Fibroblast of skin of left biceps (primary cell): ENCODE measurements around the gene AOX1.
"Not testable (repeated sequence)": the region's sequence is repeated elsewhere in the genome, so short reads cannot be mapped to it uniquely, and the experiment has no call there.

Source experiments
- DNase-seq, 2 experiments: peaks; one replicate each; pipeline ENCODE4 v3.0.0-alpha.2; 2013; ENCODE audit warnings: low read depth in 2 of 2

The AOX1 gene

DNA sequence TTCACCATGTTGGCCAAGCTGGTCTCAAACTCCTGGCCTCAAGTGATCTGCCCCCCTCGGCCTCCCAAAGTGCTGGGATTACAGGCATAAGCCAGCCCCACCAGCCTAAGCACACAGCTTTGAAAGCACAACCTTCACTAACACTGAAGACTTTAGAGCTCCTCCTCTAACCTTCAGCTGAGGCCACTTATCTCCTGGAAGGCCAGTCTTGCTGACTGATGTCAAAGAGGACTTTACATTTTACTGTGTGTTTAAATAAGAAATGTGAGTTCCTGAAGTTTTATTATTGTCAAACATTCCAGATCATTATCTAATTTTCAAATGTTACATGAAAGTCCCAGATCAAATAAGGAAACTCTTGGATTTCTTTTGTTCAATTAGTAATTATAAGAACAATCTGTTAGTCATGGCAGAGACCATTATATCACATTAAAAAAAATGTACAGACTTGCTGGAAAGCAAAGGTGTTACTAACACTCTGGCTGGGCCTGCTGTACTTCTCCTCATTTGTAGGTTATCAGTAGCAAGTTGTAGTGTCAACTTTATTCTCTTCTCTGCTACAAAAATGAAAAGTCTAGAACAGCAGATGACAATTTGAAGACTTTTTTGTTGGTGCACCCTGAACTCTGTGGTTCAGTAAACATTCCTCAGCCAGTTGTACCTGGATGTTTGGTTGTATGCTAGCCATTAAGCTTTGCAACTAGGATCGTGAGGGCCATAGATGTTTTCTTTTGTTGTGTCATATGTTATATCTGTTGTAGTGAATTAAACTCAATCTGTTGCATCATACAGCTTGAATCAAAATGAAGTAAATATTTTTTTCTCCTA is 80.0 kb downstream of the AOX1 start:
- no peak for DNase-seq

DNA sequence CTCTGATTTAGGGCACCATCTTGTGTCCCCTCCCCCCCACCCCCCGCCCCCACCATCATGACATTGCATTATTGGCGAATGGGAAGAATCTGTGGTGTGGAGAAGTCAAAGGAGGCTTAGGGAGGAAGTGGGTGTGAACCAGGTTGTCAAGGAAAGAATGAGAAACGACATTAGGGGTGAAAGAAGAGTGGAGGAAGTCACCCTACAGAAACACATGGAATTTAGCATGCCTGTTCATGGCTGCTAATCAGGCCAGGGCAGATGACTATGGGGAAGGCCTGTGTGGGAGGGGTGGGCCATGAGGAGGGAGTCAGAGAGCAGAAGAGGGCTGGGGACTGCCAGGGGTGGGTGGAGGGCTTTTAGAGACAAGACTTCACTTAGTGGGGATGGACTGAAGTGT is 81.6 kb downstream of the AOX1 start:
- DNase-seq: no peak

DNA sequence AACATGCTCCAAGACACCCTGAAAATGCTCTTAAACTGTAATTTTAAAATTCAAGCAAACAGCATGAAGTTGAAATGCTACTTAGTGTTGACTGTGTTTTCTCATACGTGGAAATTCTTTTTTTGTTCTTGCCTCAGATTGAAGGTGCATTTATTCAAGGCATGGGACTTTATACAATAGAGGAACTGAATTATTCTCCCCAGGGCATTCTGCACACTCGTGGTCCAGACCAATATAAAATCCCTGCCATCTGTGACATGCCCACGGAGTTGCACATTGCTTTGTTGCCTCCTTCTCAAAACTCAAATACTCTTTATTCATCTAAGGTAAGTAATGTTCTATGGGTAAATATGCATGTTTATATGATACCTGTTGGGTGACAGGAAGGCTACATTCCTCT is 82.7 kb downstream of the AOX1 start:
- DNase-seq: no peak

DNA sequence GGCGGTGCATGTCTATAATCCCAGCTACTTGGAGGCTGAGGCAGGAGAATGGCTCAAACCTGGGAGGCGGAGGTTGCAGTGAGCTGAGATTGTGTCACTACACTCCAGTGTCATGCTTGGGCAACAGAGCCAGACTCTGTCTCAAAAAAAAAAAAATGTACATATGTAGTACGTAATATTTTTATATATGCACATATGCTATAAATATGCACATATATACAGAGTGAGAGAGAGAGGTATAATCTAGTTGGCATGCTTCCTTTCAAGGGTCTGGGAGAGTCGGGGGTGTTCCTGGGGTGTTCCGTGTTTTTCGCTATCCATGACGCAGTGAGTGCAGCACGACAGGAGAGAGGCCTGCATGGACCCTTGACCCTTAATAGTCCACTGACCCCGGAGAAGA is 83.5 kb downstream of the AOX1 start:
- DNase-seq: no peak

DNA sequence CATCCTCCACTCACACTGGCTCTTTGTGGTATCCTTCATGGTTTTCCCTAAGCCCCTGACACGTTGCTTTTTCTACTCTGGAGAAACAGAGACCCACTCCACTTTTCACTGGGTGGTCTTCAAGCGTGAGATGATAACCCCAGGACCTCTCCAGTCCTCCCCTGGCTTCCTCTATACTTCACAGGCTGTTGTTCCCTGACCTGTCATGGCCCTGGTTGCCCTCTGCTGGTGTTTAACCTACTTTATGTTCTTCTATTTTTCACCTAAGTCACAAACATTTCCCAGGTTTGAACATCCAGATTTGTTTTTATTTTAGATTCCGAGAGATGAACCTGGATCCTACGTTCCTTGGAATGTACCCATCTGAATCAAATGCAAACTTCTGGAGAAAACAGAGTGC is 84.5 kb downstream of the AOX1 start:
- DNase-seq: no peak

DNA sequence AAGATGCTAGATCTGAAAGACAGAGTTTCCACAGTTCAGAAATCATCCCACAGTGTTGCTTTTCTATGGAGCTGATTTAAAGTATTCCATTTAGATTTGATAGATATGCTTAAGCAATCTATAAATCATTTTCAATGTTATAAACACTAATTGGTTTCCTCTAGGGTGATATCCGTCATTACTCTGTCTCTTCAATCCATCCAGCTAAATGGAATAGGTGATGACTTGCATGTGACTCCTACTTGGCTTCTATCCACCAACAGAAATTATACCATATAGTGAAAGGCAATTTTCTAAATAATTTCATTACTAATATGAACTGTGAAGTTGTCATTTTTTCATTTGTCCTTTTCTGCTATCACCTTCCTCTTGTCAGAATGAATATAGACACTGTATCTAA is 84.9 kb downstream of the AOX1 start:
- no peak for DNase-seq

DNA sequence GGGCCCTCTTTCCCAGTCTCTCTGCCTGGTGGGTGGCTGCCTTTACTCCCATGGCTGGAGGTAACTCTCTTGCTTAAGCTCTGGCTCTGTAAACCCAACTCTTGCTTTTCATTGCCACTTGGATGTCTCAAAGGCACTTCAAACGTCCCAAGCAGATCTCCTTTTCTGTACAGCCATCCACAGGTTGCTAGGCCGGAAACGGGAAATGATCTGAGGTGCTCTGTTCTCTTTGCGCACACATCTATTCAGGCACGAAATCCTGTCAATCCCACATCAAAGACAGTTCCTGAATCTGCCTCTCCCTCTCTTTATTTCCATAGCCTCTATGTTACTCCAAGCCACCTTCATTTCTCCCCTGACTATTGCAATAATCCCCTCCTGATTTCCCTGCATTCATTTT is 87.4 kb downstream of the AOX1 start:
- DNase-seq: no peak

DNA sequence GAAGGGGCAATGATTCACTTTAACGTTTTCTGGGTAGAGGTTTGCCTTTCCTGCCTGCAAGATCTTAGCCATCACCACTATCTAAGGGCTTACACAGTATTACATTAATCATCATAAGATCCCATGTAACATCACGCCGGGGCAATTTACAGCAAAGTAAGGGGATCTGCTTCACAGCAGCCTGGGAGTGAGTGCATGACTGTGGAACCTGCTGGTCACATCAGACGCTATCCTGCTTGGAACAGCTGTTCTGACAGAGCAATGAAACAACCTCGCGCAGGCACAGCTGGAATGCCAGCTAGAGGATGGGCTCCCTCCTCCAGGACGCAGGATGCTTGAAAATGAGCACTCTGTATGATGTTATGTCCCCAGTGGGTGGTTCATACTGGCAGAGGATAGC is 89.0 kb downstream of the AOX1 start:
- no peak for DNase-seq

DNA sequence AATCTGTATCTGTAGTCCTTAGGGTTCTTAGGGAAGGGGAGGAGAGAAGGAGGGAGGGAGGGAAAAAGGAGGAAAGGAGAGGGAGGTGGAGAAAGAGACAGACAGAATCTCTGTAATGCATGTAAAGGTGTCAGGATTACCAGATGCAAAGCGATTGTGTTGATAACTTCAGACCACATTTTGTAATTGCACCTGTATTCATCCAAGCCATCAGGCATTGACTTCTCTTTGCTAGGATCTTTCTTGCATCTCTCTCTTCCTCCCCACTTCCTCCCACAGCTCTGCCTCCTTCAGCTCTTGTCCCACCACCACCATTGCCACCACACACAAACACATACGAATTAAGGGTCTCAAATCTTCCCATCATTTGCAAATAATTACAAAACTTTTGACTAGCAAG is 91.4 kb downstream of the AOX1 start:
- no peak for DNase-seq

DNA sequence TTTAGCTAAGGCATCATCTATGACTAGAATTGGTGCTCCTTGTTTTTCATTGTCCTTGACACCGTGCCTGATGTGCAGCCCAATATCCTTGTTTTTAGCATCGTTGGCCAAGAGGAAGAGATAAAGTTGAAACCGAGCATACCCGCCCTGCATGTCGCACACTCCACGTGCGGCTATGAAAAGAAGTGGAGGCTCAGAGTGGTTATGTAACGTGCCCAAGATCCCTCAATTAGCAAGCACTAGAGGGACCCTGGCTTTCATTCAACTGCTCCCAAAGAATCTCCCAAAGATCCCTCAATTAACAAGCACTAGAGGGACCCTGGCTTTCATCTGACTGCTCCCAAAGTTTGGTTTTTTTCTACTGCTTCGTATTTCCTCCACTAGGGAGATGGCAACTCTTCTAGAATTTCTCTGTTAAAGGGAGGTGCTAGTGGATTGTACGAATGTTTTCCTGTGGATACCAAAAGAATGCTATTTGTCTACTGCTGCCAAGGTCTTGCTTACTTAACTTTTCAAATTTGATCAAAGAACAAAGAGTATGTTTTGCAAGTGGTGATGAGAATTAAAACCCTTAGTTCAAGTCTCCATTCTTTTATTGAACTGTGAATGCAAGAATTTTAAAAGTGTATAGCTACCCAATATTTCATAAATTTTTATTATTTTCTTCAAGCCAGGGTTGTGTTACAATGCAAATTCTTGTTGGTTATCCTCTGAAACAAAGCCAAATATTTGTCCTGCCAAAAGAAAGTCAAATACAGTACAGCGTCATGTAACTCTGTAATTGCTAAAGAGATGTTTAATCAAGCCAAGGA is 92.1 kb downstream of the AOX1 start:
- no peak for DNase-seq

DNA sequence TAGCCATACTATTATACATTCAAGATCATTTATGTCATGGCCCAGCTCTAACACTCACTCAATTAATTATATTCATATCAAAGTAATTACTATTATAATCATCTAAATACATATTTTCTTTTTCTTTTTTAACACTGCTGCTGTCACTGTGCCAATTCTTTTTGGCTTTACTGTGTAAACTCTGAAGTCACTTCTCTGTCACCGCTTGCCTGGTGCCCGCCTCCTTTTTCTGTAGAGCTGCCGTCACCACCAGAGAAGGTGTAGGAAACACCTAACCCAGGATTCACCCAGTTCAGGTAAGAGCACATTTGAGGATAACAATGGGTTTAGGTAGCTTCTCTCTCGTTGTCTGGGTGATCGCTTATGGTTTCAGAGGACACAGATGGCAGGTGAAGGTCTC is 93.3 kb downstream of the AOX1 start:
- no peak for DNase-seq

DNA sequence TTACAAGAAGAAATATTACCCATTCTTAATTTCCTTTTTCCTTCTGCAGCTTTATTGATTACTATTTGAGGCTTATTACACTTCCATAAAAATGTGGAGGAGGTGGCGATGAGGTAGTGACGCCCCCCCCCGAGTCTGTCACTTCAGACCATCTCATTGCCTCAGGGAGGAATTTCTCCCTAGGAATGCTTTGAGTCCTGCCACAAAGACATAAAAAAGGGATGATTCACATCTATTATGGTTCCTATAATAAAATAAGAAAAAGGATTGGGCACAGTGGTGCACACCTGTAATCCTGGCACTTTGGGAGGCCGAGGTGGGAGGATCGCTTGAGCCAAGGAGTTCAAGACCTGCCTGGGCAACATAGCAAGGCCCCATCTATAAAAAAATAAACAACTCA is 93.7 kb downstream of the AOX1 start:
- DNase-seq: no peak

DNA sequence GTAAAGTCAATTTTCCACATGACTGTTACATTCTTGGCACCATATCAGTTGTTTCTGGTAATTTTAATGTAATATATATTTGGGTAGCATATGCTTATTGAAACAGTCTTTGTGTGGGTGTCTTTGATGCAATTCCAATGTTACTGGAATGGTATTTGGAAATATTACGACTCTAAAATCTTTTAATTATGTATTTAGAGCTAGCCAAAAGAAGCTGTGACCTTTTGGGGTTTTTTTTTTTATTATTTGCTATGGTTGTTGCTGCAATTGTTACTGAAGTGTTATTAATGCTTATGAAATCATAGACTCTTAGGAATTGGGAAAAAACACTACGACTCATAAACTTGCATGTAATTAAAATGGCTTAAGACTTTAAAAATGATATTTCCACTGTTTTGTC is 95.9 kb downstream of the AOX1 start:
- no peak for DNase-seq

DNA sequence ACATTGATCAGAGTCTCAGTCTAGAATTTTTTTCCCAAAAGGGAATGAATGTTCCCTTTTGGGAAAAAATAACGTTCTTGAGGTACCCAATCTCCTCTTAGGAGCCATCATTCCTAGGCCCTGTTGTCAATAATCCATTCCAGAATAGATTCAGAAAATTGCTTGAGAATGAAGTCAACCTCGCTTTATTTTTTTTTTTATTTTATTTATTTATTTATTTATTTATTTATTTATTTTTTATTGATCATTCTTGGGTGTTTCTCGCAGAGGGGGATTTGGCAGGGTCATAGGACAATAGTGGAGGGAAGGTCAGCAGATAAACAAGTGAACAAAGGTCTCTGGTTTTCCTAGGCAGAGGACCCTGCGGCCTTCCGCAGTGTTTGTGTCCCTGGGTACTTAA is 96.6 kb downstream of the AOX1 start:
- not testable (repeated sequence) for DNase-seq

DNA sequence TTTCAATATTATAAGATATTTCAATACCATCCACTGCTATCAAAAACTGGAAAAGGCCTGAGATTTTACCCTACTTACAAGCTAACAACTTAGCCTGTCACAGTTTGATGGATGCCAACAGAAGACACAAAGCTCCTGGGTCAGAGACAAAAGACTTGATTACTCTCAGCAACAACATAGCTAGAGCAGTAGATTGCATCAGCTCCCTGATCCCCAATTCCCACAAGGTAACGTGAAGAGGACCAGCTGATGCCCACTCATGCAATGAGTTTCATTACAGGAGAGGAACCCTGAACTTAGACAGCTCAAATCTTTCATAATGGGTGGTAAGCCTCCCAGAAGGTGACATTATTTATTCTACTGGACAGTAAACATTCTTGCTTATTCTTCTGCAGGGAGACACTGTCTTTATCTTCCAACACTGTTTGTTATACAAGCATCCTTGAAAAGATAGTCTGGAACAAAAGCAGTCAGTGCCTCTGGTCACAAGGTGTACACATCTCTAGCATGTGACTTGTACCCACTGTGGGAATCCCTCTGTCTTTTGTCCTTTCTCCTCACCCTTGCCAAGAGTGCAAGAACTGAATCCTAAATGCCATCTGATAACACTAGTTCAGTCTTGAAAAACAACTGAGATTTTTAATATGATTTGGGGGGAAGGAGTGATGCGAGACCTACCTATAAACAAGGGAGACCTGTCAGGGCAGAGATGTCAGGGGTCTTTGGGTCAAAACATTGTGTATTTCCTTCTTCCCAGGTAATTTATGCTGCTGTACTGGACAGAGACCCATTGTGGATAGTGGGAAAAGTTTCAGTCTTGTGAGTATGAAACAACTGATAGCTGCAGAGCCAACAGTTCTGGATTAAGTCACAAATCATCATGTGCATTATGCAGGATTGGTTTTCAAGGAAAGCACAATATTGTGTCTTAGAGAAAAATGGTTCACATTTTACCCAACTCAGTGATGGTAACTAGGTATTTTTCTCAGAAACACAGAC is 102.4 kb downstream of the AOX1 start:
- no peak for DNase-seq

DNA sequence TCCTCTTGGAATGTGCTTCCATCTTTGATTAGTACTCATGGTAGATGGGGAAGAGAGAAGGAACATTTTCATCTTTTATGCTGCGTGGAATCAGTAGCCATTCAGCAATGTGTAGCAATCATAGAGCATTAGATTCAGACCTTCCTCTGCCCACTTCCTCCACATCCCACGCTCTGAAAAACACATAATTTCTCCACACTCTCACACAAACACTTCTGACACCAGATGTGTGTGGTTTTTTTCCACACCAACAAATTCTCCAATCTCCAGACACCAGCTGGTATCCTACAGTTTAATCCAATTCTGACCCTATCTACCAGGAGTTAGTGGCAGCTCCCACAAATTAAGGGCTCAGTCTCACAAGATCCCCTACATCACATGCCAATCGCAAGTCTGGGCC is 103.3 kb downstream of the AOX1 start:
- DNase-seq: no peak

DNA sequence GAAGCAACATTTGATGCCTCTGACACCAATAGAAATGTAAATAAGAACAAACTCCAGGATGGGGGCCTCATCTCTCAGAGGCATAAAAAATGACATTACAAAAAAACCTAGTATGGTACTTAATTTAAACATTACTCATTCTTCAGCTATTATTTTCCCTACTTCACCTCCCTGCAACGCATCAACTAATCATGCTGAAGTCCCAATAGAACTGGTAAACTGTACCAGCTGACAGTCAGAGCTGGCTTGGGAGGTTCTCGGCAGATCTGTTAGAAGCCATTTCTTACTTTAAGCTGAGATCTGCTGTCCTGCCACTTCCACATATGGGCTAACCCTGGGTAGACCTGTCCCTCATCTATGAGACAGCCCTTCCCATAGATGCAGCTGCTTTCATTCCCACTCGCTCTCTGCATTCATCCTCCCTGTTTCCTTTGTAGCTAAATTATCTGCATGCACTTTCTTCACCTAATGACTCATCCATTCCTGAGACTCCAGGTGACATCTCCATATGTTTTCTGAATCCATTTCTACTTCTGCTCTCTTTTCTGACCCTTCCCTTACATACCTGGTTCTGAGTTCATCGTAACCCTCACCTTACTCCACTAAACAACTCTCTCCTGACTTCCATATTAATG is 108.1 kb downstream of the AOX1 start:
- no peak for DNase-seq

DNA sequence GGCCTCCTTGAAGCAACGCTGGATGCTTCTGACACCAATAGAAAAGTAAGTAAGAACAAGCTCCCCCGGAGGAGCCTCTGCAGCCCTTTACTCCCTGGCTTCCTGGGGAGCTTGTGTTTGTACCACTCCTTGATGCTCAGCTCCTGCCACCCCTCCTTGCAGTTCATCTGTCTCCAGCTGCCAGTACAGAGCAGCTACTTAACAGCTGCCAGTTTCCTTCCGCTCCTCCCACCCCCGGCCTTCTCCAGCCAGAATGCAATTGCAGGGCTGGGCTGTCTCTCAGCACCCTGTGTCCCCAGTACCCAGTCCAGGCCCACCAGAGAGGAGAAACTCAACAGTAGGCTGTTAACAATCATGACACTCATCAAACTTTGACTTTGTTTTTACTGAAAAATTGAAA is 109.4 kb downstream of the AOX1 start:
- DNase-seq: no peak

DNA sequence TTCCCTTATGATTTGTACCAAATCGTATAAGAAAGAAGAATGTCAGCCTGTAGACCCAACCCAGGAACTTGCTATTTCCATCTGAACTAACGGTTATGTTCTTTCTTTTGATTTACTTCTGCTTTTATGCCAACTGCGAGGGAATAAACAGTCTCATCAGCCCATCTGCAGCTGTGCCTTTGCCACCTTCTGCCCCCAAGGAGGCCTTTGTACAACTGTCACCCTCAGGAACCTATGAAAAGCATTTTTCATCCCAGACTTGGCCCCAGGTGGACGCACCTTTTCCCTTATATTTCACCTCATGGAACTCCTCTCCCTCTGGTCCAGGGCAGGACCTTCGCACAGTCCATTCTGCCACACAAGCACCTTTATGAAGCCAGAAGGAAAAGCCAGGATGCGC is 109.8 kb downstream of the AOX1 start:
- no peak for DNase-seq

DNA sequence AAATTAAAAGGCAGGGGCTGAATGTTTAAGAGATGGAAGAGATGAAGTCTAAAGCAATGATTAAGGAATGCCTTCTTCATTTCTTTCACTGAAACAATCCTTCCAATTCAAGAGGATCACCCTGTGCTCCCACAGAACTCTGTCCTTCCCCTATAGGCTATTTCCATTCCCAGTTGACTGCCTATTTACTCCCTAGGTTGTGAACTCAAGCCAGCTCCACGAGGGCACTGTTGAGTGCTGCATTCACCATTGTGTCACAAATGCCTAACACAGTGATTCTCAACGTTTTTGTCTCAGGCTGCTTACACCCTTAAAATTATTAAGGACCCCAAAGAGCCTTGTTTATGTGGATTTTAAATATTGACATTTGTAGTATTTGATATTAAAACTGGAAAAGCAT is 112.4 kb downstream of the AOX1 start:
- DNase-seq: no peak

DNA sequence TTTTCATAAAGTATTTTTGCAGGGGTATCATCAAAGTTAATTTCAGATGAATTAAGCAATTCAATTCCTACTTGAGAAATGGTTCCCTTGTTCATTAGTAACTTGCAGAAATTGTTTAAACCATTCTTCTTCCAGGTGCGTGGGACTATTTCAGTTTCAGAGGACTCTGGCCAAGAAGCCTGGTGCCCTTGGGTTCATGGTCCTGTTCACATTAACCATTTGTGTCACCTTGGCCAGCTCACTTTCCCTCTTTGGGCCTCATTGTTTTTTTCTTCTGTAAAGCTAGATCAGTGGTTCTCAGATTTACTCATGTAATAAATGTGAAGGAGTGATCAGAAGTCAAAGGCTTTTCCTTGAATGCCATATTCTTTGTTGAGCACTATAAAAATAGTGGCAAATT is 113.5 kb downstream of the AOX1 start:
- DNase-seq: no peak

DNA sequence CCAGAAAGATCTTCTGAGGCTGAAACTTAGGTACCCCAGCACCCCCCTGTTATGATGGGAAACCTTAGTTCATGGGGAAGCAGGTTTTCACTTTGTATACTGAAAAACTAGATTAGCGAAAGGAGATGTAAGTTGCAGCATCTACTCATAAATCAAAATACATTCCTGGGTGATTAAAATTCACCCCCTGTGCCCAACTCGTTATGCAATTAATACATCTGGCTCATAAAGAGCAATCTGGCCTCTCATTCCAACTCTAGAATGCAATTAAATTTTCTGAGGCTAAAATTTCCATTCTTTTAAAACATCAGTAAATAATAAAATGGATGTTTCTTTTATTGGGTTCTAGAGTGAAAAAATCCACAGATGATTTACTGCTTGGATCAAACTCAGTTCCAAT is 115.0 kb downstream of the AOX1 start:
- no peak for DNase-seq
